SU-DHL-6 (cell line): ENCODE data around the gene SMAD2.

Source experiments
- CTCF ChIP-seq: fragments of 200-600 bp; sonication (generic); IDR thresholded peaks from one replicate; pipeline ENCODE4 v1.5.1; 2017; ENCODE audit warnings: antibody characterized with exemption, mild to moderate bottlenecking, low read length, moderate library complexity; ENCODE audit not compliant: insufficient read depth, poor library complexity, severe bottlenecking
- EZH2phosphoT487 ChIP-seq: fragments of 200-600 bp; sonication (generic), shearing (Covaris generic); conservative IDR thresholded peaks from 2 replicates; pipeline ENCODE4 v1.6.1; 2018; ENCODE audit warnings: mild to moderate bottlenecking, antibody characterized with exemption, low read length, moderate library complexity, mixed read lengths

DNA sequence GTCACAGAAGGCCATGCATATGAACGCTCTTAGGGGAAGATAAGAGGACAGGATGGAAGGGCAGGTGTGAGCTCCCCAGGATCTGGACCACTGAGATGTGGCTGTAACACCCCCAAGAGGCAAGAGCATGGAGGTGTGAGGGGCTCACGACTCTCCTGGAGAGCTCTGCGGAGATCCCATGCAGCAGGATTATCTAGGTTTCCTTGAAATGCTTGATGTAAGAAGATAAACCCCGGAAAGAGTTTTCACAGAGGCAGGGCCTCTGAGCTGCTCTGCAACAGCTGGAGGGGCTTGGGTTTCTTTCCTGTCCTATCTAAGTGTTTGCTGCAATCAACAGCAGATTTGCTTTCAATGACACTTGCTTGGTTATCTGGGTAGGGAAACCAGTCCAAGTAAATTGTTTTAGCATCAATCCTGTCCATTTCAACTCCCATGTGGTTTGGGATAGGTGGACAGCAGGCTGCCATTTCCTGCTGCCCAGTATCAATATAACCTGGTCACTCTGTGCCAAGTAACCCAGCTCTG is 138.9 kb downstream of the SMAD2 start:
- no peak for TF ChIP-seq CTCF
- no peak for TF ChIP-seq EZH2phosphoT487
